ENCODE measurements around the gene HOXA6. TPM values are rescaled to one million over a fixed set of nuclear protein-coding genes. Genes with fewer than 3 reads are reported as not detected.
A peak's percentile ranks its signal among the peaks of the same experiment; 100 is the strongest.

HOXA6 gene
- total RNA-seq, 4 donors from 2014 or later: 5.7 to 15.4 (median 12.4) TPM

GRCh38 chr7:27166531-27167505 is 19.2 kb upstream of the HOXA6 start:
- WGBS, 2 donors: 17 to 21% methylated on average over 47 of the region's 50 CpGs
- no peak for DNase-seq (ENCODE audit: low spot score in 2 of 2)
- no peak for TF ChIP-seq POLR2A (IDR thresholded peaks at IDR 0.05)
- TF ChIP-seq, protein P1, sequence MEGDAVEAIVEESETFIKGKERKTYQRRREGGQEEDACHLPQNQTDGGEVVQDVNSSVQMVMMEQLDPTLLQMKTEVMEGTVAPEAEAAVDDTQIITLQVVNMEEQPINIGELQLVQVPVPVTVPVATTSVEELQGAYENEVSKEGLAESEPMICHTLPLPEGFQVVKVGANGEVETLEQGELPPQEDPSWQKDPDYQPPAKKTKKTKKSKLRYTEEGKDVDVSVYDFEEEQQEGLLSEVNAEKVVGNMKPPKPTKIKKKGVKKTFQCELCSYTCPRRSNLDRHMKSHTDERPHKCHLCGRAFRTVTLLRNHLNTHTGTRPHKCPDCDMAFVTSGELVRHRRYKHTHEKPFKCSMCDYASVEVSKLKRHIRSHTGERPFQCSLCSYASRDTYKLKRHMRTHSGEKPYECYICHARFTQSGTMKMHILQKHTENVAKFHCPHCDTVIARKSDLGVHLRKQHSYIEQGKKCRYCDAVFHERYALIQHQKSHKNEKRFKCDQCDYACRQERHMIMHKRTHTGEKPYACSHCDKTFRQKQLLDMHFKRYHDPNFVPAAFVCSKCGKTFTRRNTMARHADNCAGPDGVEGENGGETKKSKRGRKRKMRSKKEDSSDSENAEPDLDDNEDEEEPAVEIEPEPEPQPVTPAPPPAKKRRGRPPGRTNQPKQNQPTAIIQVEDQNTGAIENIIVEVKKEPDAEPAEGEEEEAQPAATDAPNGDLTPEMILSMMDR (IDR thresholded peaks at IDR 0.05): no peak
- peak overlapping the region; percentile 28 for H3K4me3 ChIP-seq (ENCODE audit: low read depth, poor library complexity, severe bottlenecking)
- intact Hi-C loops (cut with DNase I; ENCODE audit: low total_unique reads): loop anchor here (5.0 to 10.0 kb wide), 2 partner anchors 962 to 1310 kb away; partner anchors contain the start of genes CBX3 and HNRNPA2B1

GRCh38 chr7:27165996-27166530 is 18.5 kb upstream of the HOXA6 start:
- DNase-seq (ENCODE audit: low spot score in 2 of 2): no peak
- intact Hi-C loops (cut with DNase I; ENCODE audit: low total_unique reads): loop anchor here (5.0 to 10.0 kb wide), 2 partner anchors 961 to 1309 kb away; partner anchors contain the start of genes CBX3 and HNRNPA2B1

GRCh38 chr7:27165089-27165995 is 17.8 kb upstream of the HOXA6 start, which contains the start of gene HOXA9:
TSS of gene HOXA9 (minus strand) at chr7:27165537. CDS start at chr7:27165457, 80 bp downstream.
- H3K4me3 ChIP-seq (ENCODE audit: low read depth, poor library complexity, severe bottlenecking): peak within 1 kb of the TSS; percentile 54
- WGBS, 2 donors: 1% methylated on average over 60 to 61 of the region's 82 CpGs
- TF ChIP-seq, protein P1 (IDR thresholded peaks at IDR 0.05): no peak
- no peak for TF ChIP-seq POLR2A (IDR thresholded peaks at IDR 0.05)
- peak; percentile 94 to 98 for DNase-seq (ENCODE audit: low spot score in 2 of 2)
- intact Hi-C loops (cut with DNase I; ENCODE audit: low total_unique reads): loop anchor here (5.0 to 10.0 kb wide), 2 partner anchors 961 to 1308 kb away; partner anchors contain the start of genes CBX3 and HNRNPA2B1

More at GRCh38 chr7:27165996-27166530, 18.5 kb upstream of the HOXA6 start:
- TF ChIP-seq POLR2A (IDR thresholded peaks at IDR 0.05): no peak
- TF ChIP-seq, protein P1 (IDR thresholded peaks at IDR 0.05): no peak
- H3K4me3 ChIP-seq (ENCODE audit: low read depth, poor library complexity, severe bottlenecking): peak overlapping the region; percentile 28
- 13 to 19% methylated on average over 20 to 34 of the region's 46 CpGs for WGBS, 2 donors

GRCh38 chr7:27164367-27165088 is 17.0 kb upstream of the HOXA6 start:
- TF ChIP-seq POLR2A (IDR thresholded peaks at IDR 0.05): no peak
- TF ChIP-seq, protein P1 (IDR thresholded peaks at IDR 0.05): no peak
- peak overlapping the region; percentile 54 for H3K4me3 ChIP-seq (ENCODE audit: low read depth, poor library complexity, severe bottlenecking)
- intact Hi-C loops (cut with DNase I; ENCODE audit: low total_unique reads): loop anchor here (5.0 to 10.0 kb wide), 3 partner anchors 797 to 1307 kb away; partner anchors contain the start of genes CBX3 and HNRNPA2B1
- 1% methylated on average over 46 to 47 of the region's 47 CpGs for WGBS, 2 donors
- DNase-seq (ENCODE audit: low spot score in 2 of 2): no peak

Measured in lower leg skin (tissue), 4 donors.